Body of pancreas (tissue), 4 donors: ENCODE measurements around the gene CHST8. TPM values are rescaled to one million over a fixed set of nuclear protein-coding genes. Genes with fewer than 3 reads are reported as not detected.

Experiments
- ATAC-seq: fragments of 150-250 bp; one replicate; pipeline ENCODE4 v1.9.1; 2016
- DNase-seq, 4 donors: peaks; one replicate each; pipeline ENCODE4 v3.0.0-alpha.2; 2019
- H3K27ac ChIP-seq, 4 donors: fragments of 200-600 bp; sonication (generic); 1 replicate in 3 of 4; 2 replicates in 1 of 4; pipeline versions ENCODE4 v1.5.1 to v1.6.1; 2016 to 2019; ENCODE audit warnings: mild to moderate bottlenecking in 1 of 4, mixed read lengths in 1 of 4, moderate library complexity in 1 of 4
- H3K27me3 ChIP-seq, 2 donors: fragments of 200-600 bp; sonication (generic); one replicate each; pipeline ENCODE4 v1.6.0; 2016; ENCODE audit warnings: mild to moderate bottlenecking in 1 of 2
- H3K36me3 ChIP-seq, 2 donors: fragments of 200-600 bp; sonication (generic); replicated peaks in 1 of 2; 2 replicates each; pipeline ENCODE4 v1.5.1; 2016; ENCODE audit warnings: low read depth in 2 of 2; ENCODE audit not compliant: insufficient read depth in 1 of 2
- H3K4me1 ChIP-seq: fragments of 200-600 bp; sonication (generic); one replicate; pipeline ENCODE4 v1.6.0; 2016
- H3K4me3 ChIP-seq, 2 donors: fragments of 200-600 bp; sonication (generic); 1 replicate in 1 of 2; 2 replicates in 1 of 2; pipeline ENCODE4 v1.5.1; 2016 to 2019
- H3K9me3 ChIP-seq, 3 donors: fragments of 200-600 bp; sonication (generic); 1 replicate in 2 of 3; 2 replicates in 1 of 3; pipeline ENCODE4 v1.5.1; 2016
- POLR2A ChIP-seq, 3 donors: fragments of 450-650 bp; IDR thresholded peaks; one replicate each; pipeline ENCODE4 v1.6.1; 2016; ENCODE audit warnings: antibody characterized with exemption in 3 of 3, mild to moderate bottlenecking in 2 of 3
- WGBS, 2 donors: methylation state at CpG; one replicate each; pipeline ENCODE4 v1.1.5; 2017; 5-methylcytosine and 5-hydroxymethylcytosine counted together
- intact Hi-C: fragments of 100-400 bp; cut with DNase I; formaldehyde crosslinking; loops from one replicate; pipeline ENCODE4 v1.15.1; 2023
- total RNA-seq, 2 donors: library from RNA; depleted of rRNA; stranded (reverse); fragments of >200 nt; gene quantifications; one replicate each; pipeline ENCODE4 v1.1.0, GENCODE V29; 2016
- TF ChIP-seq, protein P1 (sequence below), 7 experiments: fragments of 450-650 bp in 4 of 7; fragments of 200-600 bp in 3 of 7; sonication (generic) in 3 of 7; IDR thresholded peaks; one replicate each; pipeline ENCODE4 v1.5.1; 2016 to 2019; ENCODE audit warnings: antibody characterized with exemption in 7 of 7

CHST8 gene
- total RNA-seq, 2 donors from 2014 or later = 0.26 TPM; not detected in 1

DNA sequence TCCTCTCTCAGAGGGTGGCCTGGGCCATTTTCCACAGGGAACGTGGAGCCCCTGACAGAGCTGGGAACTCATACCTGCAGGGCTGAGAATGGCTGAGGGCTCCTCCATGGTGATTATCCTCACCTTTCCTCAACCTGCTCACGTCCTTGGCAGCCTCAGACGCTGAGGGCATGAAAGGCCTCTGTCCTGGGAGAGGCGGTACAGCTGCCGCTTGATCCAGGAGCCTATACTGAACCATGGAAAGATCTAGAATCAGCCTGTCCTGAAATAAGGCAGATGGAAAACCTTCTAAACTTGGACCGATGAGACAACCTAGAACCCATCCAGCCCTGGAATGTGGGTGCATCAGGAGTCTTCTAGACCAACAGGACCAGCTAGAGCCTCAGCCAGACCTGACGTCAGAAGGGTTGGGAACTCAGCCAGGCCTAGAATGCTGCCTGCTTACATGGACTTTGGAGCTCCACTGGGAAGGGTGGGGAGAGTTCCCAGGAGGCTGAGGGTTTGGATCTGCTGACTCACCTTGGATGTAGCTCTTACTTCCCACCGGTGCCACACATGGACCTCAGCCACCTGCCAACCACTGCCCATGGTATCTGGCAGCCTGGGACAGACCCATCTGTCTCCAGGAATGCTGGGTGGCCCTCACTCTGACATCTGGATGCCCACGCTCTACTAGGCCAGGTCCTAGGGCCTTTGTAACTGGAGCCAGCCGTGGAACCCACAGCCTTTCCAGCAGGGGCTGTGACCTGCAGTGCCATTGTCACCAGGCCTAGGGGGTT, 182.5 kb downstream of the CHST8 start:
- H3K4me1 ChIP-seq = peaks cover 28% of the 10 kb centered on the region
- peak overlapping the region; percentile 22 to 76 (median 58) for H3K27ac ChIP-seq
- ATAC-seq (peak; percentile 98), DNase-seq (peak; percentile 94 to 97 (median 96))
- WGBS, 2 donors = 28 to 39% methylated on average over 6 to 10 of the region's 10 CpGs
- H3K4me3 ChIP-seq = no peak overlapping the region
- H3K27me3 ChIP-seq = no peaks in the 10 kb centered on the region
- intact Hi-C loops = no loop called here
- no peak for TF ChIP-seq POLR2A (IDR thresholded peaks at IDR 0.05)
- TF ChIP-seq, protein P1, sequence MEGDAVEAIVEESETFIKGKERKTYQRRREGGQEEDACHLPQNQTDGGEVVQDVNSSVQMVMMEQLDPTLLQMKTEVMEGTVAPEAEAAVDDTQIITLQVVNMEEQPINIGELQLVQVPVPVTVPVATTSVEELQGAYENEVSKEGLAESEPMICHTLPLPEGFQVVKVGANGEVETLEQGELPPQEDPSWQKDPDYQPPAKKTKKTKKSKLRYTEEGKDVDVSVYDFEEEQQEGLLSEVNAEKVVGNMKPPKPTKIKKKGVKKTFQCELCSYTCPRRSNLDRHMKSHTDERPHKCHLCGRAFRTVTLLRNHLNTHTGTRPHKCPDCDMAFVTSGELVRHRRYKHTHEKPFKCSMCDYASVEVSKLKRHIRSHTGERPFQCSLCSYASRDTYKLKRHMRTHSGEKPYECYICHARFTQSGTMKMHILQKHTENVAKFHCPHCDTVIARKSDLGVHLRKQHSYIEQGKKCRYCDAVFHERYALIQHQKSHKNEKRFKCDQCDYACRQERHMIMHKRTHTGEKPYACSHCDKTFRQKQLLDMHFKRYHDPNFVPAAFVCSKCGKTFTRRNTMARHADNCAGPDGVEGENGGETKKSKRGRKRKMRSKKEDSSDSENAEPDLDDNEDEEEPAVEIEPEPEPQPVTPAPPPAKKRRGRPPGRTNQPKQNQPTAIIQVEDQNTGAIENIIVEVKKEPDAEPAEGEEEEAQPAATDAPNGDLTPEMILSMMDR (IDR thresholded peaks at IDR 0.05) = no peak
- H3K9me3 ChIP-seq = no peaks in the 10 kb centered on the region
- H3K36me3 ChIP-seq = peaks cover 0 to 5% of the 10 kb centered on the region in 2 donors

DNA sequence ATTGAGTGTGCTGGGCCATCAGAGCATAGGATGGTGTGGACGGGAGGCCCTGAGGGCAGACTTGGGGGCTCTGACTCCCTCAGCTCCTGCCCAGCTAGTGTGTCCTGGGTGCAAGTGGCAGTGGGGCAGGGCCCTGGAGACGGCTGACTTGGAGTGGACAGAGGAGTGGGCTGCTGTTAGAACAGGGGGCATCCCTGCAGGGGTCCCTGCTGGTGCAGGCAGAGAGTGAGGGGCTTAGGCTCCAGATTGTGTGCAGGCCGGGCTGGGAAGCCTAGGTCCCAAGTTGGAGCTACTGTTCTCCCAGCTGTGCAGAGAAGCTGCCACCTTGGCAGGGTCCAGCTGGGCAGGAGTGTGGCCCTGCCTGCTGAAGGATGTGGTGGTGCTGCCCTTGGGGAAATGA, 183.6 kb downstream of the CHST8 start:
- no peak overlapping the region for H3K27ac ChIP-seq
- no peaks in the 10 kb centered on the region for H3K27me3 ChIP-seq
- H3K4me1 ChIP-seq = peaks cover 25% of the 10 kb centered on the region
- H3K36me3 ChIP-seq = peaks cover 0 to 5% of the 10 kb centered on the region in 2 donors
- TF ChIP-seq POLR2A (IDR thresholded peaks at IDR 0.05) = no peak
- TF ChIP-seq, protein P1 (IDR thresholded peaks at IDR 0.05) = no peak
- H3K9me3 ChIP-seq = no peaks in the 10 kb centered on the region
- WGBS, 2 donors = 92% methylated on average over 3 of the region's 3 CpGs; no CpG with 5 or more reads in 1 of the 2 donors
- intact Hi-C loops = no loop called here
- DNase-seq (no peak), ATAC-seq (no peak)
- H3K4me3 ChIP-seq = no peak overlapping the region

DNA sequence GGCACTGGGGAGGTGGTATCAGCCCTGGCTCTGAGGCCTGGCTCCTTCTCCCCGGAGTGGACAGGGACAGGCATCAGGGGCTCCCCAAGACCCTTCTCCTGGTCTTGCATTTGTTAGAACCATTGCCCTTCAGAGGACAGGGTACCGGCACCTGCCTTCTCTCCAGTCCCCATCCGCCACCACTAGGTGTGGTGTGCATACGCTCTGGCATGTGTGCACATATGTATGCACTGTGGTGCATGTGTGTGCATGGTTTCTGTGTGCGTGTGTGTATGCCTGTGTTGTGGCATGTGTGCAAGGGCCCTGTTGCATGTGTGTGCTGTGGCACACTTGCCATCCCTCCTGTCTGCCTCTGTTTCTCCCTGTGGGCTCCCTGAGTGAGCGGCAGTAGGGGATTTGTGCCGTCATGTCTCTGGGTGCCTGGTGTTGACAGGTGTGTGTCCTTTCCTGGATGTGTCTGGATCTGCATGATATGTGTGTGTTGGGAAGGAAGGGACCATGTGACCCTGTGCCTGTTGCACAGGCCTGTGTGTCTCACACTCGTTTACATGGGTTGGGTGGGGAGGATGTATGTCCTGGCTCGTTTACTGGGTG, 184.2 kb downstream of the CHST8 start:
- H3K4me3 ChIP-seq = no peak overlapping the region
- intact Hi-C loops = no loop called here
- H3K4me1 ChIP-seq = peaks cover 25% of the 10 kb centered on the region
- no peak for TF ChIP-seq POLR2A (IDR thresholded peaks at IDR 0.05)
- TF ChIP-seq, protein P1 (IDR thresholded peaks at IDR 0.05) = no peak
- WGBS, 2 donors = 88 to 92% methylated on average over 6 to 9 of the region's 9 CpGs
- ATAC-seq (no peak), DNase-seq (no peak)
- no peaks in the 10 kb centered on the region for H3K9me3 ChIP-seq
- H3K27me3 ChIP-seq = no peaks in the 10 kb centered on the region
- no peak overlapping the region for H3K27ac ChIP-seq
- H3K36me3 ChIP-seq = peaks cover 0 to 5% of the 10 kb centered on the region in 2 donors

DNA sequence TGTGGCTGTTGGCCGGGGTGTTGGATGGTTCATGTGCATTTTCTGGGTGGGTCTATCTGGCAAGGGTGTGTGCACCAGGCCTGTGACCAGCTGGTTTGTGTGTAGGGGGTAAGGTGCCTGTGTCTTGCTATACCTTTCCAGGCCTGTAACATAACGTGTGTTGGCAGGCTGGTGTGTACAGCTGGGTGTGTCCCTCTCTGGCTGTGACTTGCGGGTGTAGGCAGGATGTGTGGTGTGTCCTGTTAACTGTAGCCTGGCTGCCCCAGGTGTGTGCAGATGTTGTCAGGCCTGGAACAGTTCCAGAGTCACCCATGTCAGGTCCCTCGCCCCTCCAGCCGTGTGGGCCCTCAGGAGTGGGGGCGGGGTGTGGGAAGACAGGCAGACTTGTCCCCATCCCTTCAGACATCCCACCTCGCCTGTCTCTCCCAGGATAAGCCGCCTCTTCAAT, 184.7 kb downstream of the CHST8 start:
- no peak for ATAC-seq

More for the DNA sequence above, 184.7 kb downstream of the CHST8 start:
- H3K27ac ChIP-seq = no peak overlapping the region
- H3K4me3 ChIP-seq = no peak overlapping the region
- H3K9me3 ChIP-seq = no peaks in the 10 kb centered on the region
- H3K27me3 ChIP-seq = no peaks in the 10 kb centered on the region
- peaks cover 0 to 3% of the 10 kb centered on the region in 2 donors for H3K36me3 ChIP-seq
- intact Hi-C loops = no loop called here
- peaks cover 25% of the 10 kb centered on the region for H3K4me1 ChIP-seq
- 85 to 89% methylated on average over 3 to 8 of the region's 8 CpGs for WGBS, 2 donors
- DNase-seq = no peak
- TF ChIP-seq, protein P1 (IDR thresholded peaks at IDR 0.05) = no peak
- TF ChIP-seq POLR2A (IDR thresholded peaks at IDR 0.05) = no peak
